IMR-90 (cell line): ENCODE results near the gene ANKRD31. TPM values are rescaled to one million over a fixed set of nuclear protein-coding genes. Genes with fewer than 3 reads are reported as not detected.

Experiments used
- ATAC-seq: fragments of 200-7000 bp; cut with Tn5 transposase; 2 replicates; pipeline ENCODE4 v1.9.1; 2020; ENCODE audit warnings: low read depth, mild to moderate bottlenecking, moderate library complexity
- BruUV-seq: library from RNA; stranded (reverse); fragments of 400-500 nt; replicated peaks from 2 replicates; lab custom pipeline; 2021; lab: Mats Ljungman, UMichigan
- CTCF ChIA-PET: fragments of 300-600 bp; formaldehyde crosslinking; extraction: SDS; loops from one replicate; lab custom pipeline; 2021; ENCODE audit warnings: antibody characterized with exemption; lab: Yijun Ruan, JAX
- POLR2A ChIA-PET: fragments of 300-600 bp; sonication (Branson Sonifier 250); formaldehyde crosslinking; loops from one replicate; lab custom pipeline; 2022; ENCODE audit warnings: antibody characterized with exemption; ENCODE audit not compliant: unreplicated experiment; lab: Charles Lee
- DNase-seq: peaks from one replicate; pipeline ENCODE4 v3.0.0; 2013
- H2AFZ ChIP-seq: replicated peaks from 2 replicates; pipeline ENCODE3; 2013; ENCODE audit warnings: low read length, mild to moderate bottlenecking; ENCODE audit not compliant: poor library complexity
- H2AK5ac ChIP-seq: 2 replicates; pipeline ENCODE4 v1.6.1; 2013; ENCODE audit warnings: low read depth, low read length, inconsistent platforms
- H2AK9ac ChIP-seq: replicated peaks from 2 replicates; pipeline ENCODE3; 2013; ENCODE audit warnings: mild to moderate bottlenecking, low read depth, low read length, moderate library complexity; ENCODE audit not compliant: poor library complexity
- H2BK120ac ChIP-seq: 2 replicates; pipeline ENCODE4 v1.6.1; 2013; ENCODE audit warnings: low read depth, low read length, inconsistent platforms
- H2BK15ac ChIP-seq: 3 replicates; pipeline ENCODE4 v1.6.1; 2013; ENCODE audit warnings: low read depth, low read length, inconsistent platforms
- H2BK20ac ChIP-seq: 2 replicates; pipeline ENCODE4 v1.6.1; 2013; ENCODE audit warnings: low read depth, mild to moderate bottlenecking, inconsistent platforms, low read length, moderate library complexity
- H2BK5ac ChIP-seq: 2 replicates; pipeline ENCODE4 v1.6.1; 2013; ENCODE audit warnings: mild to moderate bottlenecking, low read depth, low read length, inconsistent platforms; ENCODE audit not compliant: poor library complexity, severe bottlenecking
- H3K14ac ChIP-seq: replicated peaks from 2 replicates; pipeline ENCODE4 v1.6.1; 2013; ENCODE audit warnings: low read depth, low read length, inconsistent platforms
- H3K18ac ChIP-seq: 2 replicates; pipeline ENCODE4 v1.6.1; 2013; ENCODE audit warnings: low read depth, low read length, control low read depth
- H3K23ac ChIP-seq: 2 replicates; pipeline ENCODE4 v1.6.1; 2013; ENCODE audit warnings: low read depth, low read length, inconsistent platforms
- H3K27ac ChIP-seq: 2 replicates; pipeline ENCODE4 v1.5.1; 2013; ENCODE audit warnings: mild to moderate bottlenecking, control low read depth, low read length; ENCODE audit not compliant: insufficient read depth
- H3K27me3 ChIP-seq: 2 replicates; pipeline ENCODE4 v1.6.1; 2013; ENCODE audit warnings: low read length; ENCODE audit not compliant: control insufficient read depth, insufficient read depth
- H3K36me3 ChIP-seq: 2 replicates; pipeline ENCODE4 v1.6.1; 2013; ENCODE audit warnings: low read length, mixed read lengths; ENCODE audit not compliant: control insufficient read depth, insufficient read depth
- H3K4ac ChIP-seq: 2 replicates; pipeline ENCODE4 v1.6.1; 2013; ENCODE audit warnings: low read depth, low read length, inconsistent platforms
- H3K4me1 ChIP-seq: 2 replicates; pipeline ENCODE4 v1.6.1; 2013; ENCODE audit warnings: low read length, mixed read lengths; ENCODE audit not compliant: control insufficient read depth, insufficient read depth
- H3K4me2 ChIP-seq: 2 replicates; pipeline ENCODE4 v1.6.1; 2013; ENCODE audit warnings: low read depth, mild to moderate bottlenecking, control low read depth, low read length, moderate library complexity
- H3K4me3 ChIP-seq: 2 replicates; pipeline ENCODE4 v1.5.1; 2013; ENCODE audit warnings: low read depth, mild to moderate bottlenecking, control low read depth, low read length, moderate library complexity; ENCODE audit not compliant: insufficient read depth
- H3K56ac ChIP-seq: 2 replicates; pipeline ENCODE4 v1.6.1; 2013; ENCODE audit warnings: low read length, inconsistent platforms; ENCODE audit not compliant: insufficient read depth; ENCODE audit errors: extremely low read depth
- H3K79me1 ChIP-seq, 2 experiments: 2 replicates each; pipeline ENCODE4 v1.6.1; 2013; ENCODE audit warnings: low read length in 2 of 2, inconsistent platforms in 1 of 2, low read depth in 1 of 2
- H3K9ac ChIP-seq: 2 replicates; pipeline ENCODE4 v1.6.1; 2013; ENCODE audit warnings: low read depth, low read length, control low read depth
- H3K9me1 ChIP-seq: 2 replicates; pipeline ENCODE4 v1.6.1; 2013; ENCODE audit warnings: low read length, inconsistent platforms; ENCODE audit not compliant: insufficient read depth
- H3K9me3 ChIP-seq: 2 replicates; pipeline ENCODE4 v1.6.1; 2013; ENCODE audit warnings: low read length; ENCODE audit not compliant: control insufficient read depth, insufficient read depth
- H4K20me1 ChIP-seq: 2 replicates; pipeline ENCODE4 v1.6.1; 2013; ENCODE audit warnings: low read length, inconsistent platforms; ENCODE audit not compliant: insufficient read depth
- H4K5ac ChIP-seq: 2 replicates; pipeline ENCODE4 v1.6.1; 2013; ENCODE audit warnings: mild to moderate bottlenecking, low read depth, low read length, control low read depth
- H4K8ac ChIP-seq, 2 experiments: 2 replicates each; pipeline ENCODE4 v1.6.1; 2013; ENCODE audit warnings: low read depth in 2 of 2, low read length in 2 of 2, control low read depth in 1 of 2, inconsistent platforms in 1 of 2
- H4K91ac ChIP-seq: 2 replicates; pipeline ENCODE4 v1.6.1; 2013; ENCODE audit warnings: low read depth, low read length, inconsistent platforms; ENCODE audit not compliant: insufficient read depth
- BHLHE40 ChIP-seq: fragments of 150-350 bp; IDR thresholded peaks from 2 replicates; pipeline ENCODE4 v1.6.1; 2016; ENCODE audit warnings: mild to moderate bottlenecking, low read depth, low read length
- CEBPB ChIP-seq: IDR thresholded peaks from 2 replicates; pipeline ENCODE4 v1.6.1; 2012; ENCODE audit warnings: low read depth, low read length, improper control_type of control experiment
- CHD1 ChIP-seq: IDR thresholded peaks from 2 replicates; pipeline ENCODE4 v1.6.1; 2012; ENCODE audit warnings: low read depth, low read length, improper control_type of control experiment
- CTCF ChIP-seq: conservative IDR thresholded peaks from 2 replicates; pipeline ENCODE4 v1.5.1; 2012; ENCODE audit warnings: mild to moderate bottlenecking, low read depth, low read length, improper control_type of control experiment
- FOS ChIP-seq: fragments of 150-350 bp; IDR thresholded peaks from 2 replicates; pipeline ENCODE4 v1.6.1; 2016; ENCODE audit warnings: low read depth, low read length
- POLR2A ChIP-seq: IDR thresholded peaks from 2 replicates; pipeline ENCODE4 v1.6.1; 2012; ENCODE audit warnings: mild to moderate bottlenecking, low read depth, low read length
- RAD21 ChIP-seq: IDR thresholded peaks from 2 replicates; pipeline ENCODE4 v1.6.1; 2012; ENCODE audit warnings: low read length, improper control_type of control experiment
- RCOR1 ChIP-seq: IDR thresholded peaks from 2 replicates; pipeline ENCODE4 v1.6.1; 2012; ENCODE audit warnings: mild to moderate bottlenecking, low read length, improper control_type of control experiment; ENCODE audit not compliant: insufficient replicate concordance
- RFX5 ChIP-seq: IDR thresholded peaks from 2 replicates; pipeline ENCODE4 v1.8.0; 2012; ENCODE audit warnings: low read depth, mild to moderate bottlenecking, low read length, moderate library complexity
- SMC3 ChIP-seq: fragments of 150-350 bp; IDR thresholded peaks from 2 replicates; pipeline ENCODE4 v1.6.1; 2016; ENCODE audit warnings: low read depth, mild to moderate bottlenecking, antibody characterized with exemption, low read length, moderate library complexity
- dilution Hi-C: fragments of 300-500 bp; cut with HindIII; formaldehyde crosslinking; loops from one replicate; pipeline ENCODE4 v1.14.3; 2018; ENCODE audit warnings: low sequenced_read_pairs; ENCODE audit not compliant: unreplicated experiment
- in situ Hi-C: fragments of 300-500 bp; cut with MboI; formaldehyde crosslinking; loops from 3 replicates; pipeline ENCODE4 v1.14.3; 2019; ENCODE audit warnings: low sequenced_read_pairs, inconsistent platforms, mixed read lengths
- intact Hi-C: fragments of 100-400 bp; cut with micrococcal nuclease; formaldehyde crosslinking; loops from 2 replicates; pipeline ENCODE4 v1.10.0; 2022
- polyA plus RNA-seq, 3 experiments: library from polyadenylated mRNA; depleted of rRNA; stranded (reverse); fragments of >200 nt; gene quantifications; 2 replicates each; pipeline ENCODE4 v1.2.3, GENCODE V29; 2012; ENCODE audit warnings: low replicate concordance in 1 of 3
- total RNA-seq: library from RNA; depleted of rRNA; stranded (reverse); fragments of >200 nt; gene quantifications from 2 replicates; pipeline ENCODE4 v1.2.3, GENCODE V29; 2012
- TF ChIP-seq, protein P1 (sequence below): fragments of 150-350 bp; IDR thresholded peaks from 2 replicates; pipeline ENCODE4 v1.6.1; 2016; ENCODE audit warnings: low read depth, mild to moderate bottlenecking, low read length, moderate library complexity, borderline replicate concordance

Gene ANKRD31
- total and polyA plus RNA-seq, 2 of the 4 experiments (the other 2 are of a cell fraction): under 0.01 to 0.02 TPM

DNA sequence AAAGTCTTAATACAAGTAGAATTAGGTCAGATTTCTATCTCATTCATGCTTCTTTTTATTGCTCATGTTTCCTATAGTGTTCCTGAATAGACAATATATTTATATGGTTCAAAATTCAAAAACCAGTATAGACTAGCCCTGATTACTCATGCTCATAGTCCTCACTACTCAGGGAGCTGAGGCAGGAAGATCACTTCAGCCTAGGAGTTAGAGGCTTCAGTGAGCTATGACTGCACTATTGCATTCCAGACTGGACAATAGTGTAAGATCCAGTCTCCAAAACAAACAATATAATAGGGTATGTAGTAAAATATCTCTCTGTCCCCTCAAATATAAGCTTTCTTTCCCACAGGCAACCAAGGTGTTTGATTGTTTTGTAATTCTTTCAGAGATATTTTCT is 2.4 kb downstream of the ANKRD31 start:
- Histone ChIP-seq H3K4me3 (no peak overlapping the region), H2AK9ac (no peak overlapping the region), H3K23ac (no peak overlapping the region), H3K4me1 (peaks cover 3% of the 10 kb centered on the region), H3K27me3 (no peaks in the 10 kb centered on the region), H2AFZ (no peak overlapping the region), H3K4me2 (no peak overlapping the region), H4K5ac (no peak overlapping the region), H4K8ac (no peak overlapping the region), H3K4ac (no peak overlapping the region), H3K14ac (no peak overlapping the region), H3K9me1 (no peaks in the 10 kb centered on the region), H3K18ac (no peak overlapping the region), H4K20me1 (no peaks in the 10 kb centered on the region), H2BK120ac (no peak overlapping the region), H3K56ac (no peak overlapping the region), H2AK5ac (no peak overlapping the region), H3K27ac (no peak overlapping the region), H3K9ac (no peak overlapping the region), H4K91ac (no peak overlapping the region), H2BK20ac (no peak overlapping the region), H3K9me3 (no peaks in the 10 kb centered on the region), H2BK5ac (no peak overlapping the region), H3K36me3 (no peaks in the 10 kb centered on the region), H2BK15ac (no peak overlapping the region), H3K79me1 (no peaks in the 10 kb centered on the region)
- intact Hi-C loops (loop anchor here (10.0 kb wide), 2 partner anchors 299 to 371 kb away; no protein-coding TSS in a partner anchor), dilution Hi-C loops (no loop called here), in situ Hi-C loops (no loop called here)
- no TSS peak for BruUV-seq
- CTCF ChIA-PET: interaction anchor here (0.6 kb wide), 1 partner anchor 1889 kb away, joined by 3 read pairs; no protein-coding TSS in a partner anchor
- POLR2A ChIA-PET: no interaction called here
- no peak for ATAC-seq
- DNase-seq: no peak
- TF ChIP-seq CEBPB (no peak), SMC3 (no peak), POLR2A (no peak), RCOR1 (no peak), CHD1 (no peak), BHLHE40 (no peak), RAD21 (no peak), RFX5 (no peak), FOS (no peak), CTCF (no peak)
- TF ChIP-seq, protein P1, sequence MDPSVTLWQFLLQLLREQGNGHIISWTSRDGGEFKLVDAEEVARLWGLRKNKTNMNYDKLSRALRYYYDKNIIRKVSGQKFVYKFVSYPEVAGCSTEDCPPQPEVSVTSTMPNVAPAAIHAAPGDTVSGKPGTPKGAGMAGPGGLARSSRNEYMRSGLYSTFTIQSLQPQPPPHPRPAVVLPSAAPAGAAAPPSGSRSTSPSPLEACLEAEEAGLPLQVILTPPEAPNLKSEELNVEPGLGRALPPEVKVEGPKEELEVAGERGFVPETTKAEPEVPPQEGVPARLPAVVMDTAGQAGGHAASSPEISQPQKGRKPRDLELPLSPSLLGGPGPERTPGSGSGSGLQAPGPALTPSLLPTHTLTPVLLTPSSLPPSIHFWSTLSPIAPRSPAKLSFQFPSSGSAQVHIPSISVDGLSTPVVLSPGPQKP: no peak
